SH-SY5Y (cell line): Measurements from ENCODE around the gene GBGT1.

Source experiments
- GATA2 ChIP-seq: IDR thresholded peaks from 2 replicates; pipeline ENCODE4 v1.6.1; 2011; ENCODE audit warnings: mild to moderate bottlenecking, low read depth, low read length
- GATA3 ChIP-seq: IDR thresholded peaks from 2 replicates; pipeline ENCODE4 v1.6.1; 2011; ENCODE audit warnings: low read depth, mild to moderate bottlenecking, low read length, moderate library complexity

DNA sequence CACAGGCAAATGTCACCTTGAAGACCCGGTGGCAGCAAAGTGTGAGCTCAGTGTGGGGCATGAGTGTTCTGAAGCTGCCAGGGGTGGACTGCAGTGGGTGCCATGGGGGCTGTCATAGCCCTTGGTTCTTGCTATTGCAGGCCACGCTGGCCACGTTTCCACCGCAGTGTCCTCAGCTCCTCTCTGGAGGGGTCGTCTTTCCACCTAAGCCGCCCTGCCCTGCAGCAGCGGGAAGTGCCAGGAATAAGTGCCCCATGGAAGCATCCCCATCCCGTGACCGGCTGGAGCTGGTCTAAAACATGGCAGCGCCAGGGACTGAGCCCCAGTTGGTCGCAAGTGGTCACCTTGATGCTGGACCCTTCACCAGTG lies 38.4 kb upstream of the GBGT1 start:
- no peak for TF ChIP-seq GATA2
- TF ChIP-seq GATA3 = no peak
